NCI-H1694 treated with DMSO at 0.1 percent for 48 hours (cell line): ENCODE results near the gene TFDP1.

Experiments
- DNase-seq: peaks from one replicate; lab custom pipeline; 2025; lab: John Stamatoyannopoulos, UW

TFDP1 gene

DNA sequence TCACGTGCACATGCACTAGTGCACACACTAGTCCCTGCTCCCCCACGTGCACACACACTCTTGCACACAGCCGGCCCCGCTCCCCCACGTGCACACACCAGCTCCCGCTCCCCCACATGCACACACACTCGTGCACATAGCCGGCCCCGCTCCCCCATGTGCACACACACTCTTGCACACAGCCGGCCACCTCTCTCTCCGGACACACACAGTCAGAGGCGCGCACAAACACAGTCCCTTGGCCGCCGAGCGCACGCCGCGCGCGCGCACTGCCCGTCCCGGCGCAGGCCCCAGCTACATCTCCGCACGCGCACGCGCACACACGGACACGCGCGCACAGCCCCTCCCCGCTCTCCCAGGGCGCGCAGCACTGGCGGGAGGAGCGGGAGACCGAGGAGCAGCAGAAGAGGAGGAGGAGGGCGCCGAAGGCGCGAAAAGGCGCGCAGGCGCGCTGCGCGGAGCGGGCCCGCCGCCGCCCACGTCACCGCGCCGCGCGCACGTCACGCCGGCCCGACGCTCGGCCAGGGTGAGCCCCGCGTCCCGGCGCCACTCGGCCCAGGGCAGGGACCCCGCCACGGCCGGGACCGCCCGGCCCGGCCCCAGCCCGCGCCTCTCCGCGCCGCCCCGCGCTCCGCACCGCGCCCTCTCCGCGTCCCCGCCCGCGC, at the start of gene TFDP1:
Gene TFDP1 (plus strand): TSS at position 549 of the 665 bp plus-strand sequence. CDS start 1,085 bp downstream, outside the sequence.
- peak; percentile 83 for DNase-seq

- no peak for DNase-seq
Measured at GRCh38 chr13:113535381-113535781, 49.2 kb upstream of the TFDP1 start.

GRCh38 chr13:113536461-113537110, 48.0 kb upstream of the TFDP1 start:
- DNase-seq = no peak

- no peak for DNase-seq
Measured at GRCh38 chr13:113537205-113537604, 47.3 kb upstream of the TFDP1 start.

- DNase-seq = no peak
Measured at GRCh38 chr13:113537909-113538688, 46.5 kb upstream of the TFDP1 start.

GRCh38 chr13:113538689-113539058, 45.9 kb upstream of the TFDP1 start:
- DNase-seq = no peak

DNA sequence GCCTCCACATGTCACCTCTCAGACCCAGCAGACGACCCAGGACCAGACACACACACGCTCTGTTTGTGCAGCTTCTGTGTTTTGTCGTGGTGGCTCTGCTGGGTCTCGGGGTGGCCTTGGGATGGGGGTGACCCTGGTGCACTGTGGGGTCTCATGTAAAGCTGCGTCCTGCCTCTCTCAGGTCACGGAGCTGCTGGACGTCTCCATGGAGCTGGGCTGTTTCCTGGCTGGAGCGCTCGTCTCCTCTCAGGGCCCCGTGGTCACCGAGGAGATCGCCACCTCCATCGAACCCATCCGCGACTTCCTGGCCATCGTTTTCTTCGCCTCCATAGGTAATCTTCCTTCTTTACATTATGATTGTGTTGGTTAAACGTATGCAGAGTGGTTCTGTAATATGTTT, 45.4 kb upstream of the TFDP1 start:
- no peak for DNase-seq

- no peak for DNase-seq
Measured at GRCh38 chr13:113539822-113540221, 44.7 kb upstream of the TFDP1 start.

- DNase-seq = no peak
Measured at GRCh38 chr13:113540523-113540922, 44.0 kb upstream of the TFDP1 start.

DNA sequence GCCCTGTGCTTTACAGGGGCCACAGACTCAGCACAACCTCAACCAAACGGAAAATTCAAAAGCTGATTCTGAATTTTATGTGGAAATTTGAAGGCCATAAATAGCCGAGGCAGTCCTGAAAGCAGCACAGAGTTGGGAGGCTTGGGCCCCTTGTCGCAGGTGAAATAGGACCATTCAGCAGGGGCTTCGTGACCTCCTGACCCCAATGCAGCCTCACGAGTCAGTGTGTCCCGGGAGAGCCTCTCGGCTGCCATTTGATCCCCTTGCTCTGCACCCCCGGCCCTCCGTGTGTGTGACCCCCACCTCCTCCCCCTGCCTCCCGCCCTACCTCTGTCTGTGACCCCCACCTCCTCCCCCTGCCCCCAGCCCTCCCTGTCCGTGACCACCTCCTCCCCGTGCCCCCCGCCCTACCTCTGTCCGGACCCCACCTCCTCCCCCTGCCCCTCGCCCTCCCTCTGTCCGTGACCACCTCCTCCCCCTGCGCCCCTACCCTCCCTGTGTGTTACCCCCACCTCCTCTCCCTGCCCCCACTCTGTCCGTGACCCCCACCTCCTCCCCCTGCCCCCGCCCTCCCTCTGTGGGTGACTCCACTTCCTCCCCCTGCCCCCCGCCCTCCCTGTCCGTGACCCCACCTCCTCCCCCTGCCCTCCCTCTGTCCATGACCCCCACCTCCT, 41.7 kb upstream of the TFDP1 start:
- no peak for DNase-seq

GRCh38 chr13:113544071-113544891, 40.3 kb upstream of the TFDP1 start:
- no peak for DNase-seq

DNA sequence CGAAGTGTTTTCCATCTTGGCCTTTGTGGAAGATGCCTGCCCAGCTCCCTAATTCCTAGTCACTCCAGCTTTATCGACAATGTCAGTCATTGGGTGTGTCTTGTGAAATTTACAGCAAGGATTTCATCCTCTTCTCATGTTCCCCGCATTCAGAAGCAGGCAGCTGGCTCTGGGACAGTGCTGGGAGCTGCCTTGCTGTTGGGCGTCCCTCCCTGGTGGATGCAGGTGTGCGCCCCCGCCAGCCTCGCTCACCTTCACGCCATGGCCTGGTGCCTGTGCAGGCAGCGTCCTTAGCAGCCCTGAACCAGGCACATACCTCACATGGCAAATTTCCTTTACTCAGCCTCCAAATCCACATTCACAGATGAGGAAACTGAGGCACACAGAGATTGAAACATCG, 39.7 kb upstream of the TFDP1 start:
- no peak for DNase-seq

DNA sequence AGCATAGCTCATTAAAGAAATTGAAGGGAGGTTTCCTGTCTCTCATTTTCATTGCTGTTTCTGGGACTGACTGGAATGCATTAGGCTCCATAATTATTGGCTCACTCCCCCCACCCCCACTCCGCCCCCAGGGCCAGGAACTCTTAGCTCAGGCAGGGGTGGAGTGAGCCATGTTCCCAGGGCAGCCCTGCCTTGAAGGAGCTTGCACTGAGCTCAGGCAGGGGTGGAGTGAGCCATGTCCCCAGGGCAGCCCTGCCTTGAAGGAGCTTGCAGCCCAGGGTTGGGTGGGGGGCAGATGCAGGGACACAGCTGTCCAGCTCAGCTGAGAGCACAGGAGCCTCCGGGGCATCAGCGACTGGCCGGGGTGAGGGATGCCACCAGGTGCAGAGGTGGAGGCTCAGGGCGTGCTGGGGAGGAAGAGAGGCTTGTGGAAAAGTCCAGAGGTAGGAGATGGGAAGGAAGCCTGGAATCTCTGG, 39.1 kb upstream of the TFDP1 start:
- no peak for DNase-seq

- DNase-seq = no peak
Measured at GRCh38 chr13:113545931-113546516, 38.5 kb upstream of the TFDP1 start.

DNA sequence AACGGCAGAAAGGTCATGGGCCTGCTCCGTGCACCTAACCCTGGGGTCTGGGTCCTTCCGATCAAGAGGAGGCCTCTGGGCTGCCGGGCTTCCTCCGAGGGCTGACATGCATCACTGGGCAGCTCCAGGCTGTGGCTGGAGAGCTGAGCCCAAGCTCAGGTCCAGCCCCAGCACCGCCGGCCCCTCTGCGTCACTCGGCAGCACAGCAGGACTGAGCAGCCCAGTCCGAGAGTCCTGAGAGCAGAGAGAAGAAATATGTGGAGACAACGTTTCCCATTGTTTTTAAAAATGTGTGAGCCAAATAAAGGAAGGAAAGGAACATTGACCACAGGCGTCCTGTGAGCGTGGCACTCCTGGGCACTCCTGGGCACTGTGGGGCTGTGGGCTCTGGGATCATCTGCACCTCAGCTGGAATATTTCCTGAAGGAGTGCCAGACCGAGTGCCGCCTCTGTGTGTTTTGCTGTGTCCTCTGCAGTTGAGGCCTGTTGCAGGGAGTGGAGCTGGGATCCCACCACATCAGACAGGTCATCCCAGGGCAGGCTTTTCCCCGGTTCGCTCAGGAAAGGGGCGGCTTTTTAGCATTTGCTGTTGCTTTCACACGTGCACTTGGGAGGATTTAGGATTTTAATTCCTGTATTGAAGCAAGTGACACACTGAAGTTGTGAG, 37.8 kb upstream of the TFDP1 start:
- no peak for DNase-seq

DNA sequence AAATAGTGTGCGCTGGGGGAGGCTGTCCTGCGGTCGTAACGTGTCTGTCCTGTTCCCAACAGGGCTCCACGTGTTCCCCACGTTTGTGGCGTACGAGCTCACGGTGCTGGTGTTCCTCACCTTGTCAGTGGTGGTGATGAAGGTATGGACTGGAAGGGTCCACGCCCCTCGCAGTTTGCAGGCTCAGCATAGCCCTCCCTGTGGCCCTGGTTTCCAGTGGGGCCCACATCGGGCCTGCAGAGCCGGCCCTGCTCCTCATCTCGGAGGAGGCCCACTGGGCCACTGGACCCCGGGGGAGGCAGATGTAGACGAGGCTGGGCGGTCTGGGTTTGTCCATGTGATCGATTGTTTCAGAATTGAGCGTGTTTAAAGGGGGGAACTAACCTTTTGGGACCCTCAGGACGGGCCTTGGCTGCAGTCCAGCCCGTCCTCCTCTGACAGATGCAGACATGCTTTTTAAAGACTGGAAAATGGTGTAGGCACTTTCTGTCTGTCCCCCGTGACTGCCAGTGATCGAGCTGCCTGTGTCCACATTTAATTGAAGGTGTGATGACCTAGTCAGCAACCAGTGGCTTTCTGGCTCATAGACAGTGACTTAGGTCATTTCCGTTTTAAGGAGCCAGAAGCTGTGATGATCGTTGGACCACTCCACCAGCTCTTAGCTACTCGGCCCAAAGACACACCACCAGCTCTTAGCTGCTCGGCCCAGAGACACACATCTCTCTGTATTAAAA, 37.1 kb upstream of the TFDP1 start:
- no peak for DNase-seq

GRCh38 chr13:113548171-113548641, 36.3 kb upstream of the TFDP1 start:
- no peak for DNase-seq

GRCh38 chr13:113548778-113549621, 35.6 kb upstream of the TFDP1 start:
- no peak for DNase-seq

DNA sequence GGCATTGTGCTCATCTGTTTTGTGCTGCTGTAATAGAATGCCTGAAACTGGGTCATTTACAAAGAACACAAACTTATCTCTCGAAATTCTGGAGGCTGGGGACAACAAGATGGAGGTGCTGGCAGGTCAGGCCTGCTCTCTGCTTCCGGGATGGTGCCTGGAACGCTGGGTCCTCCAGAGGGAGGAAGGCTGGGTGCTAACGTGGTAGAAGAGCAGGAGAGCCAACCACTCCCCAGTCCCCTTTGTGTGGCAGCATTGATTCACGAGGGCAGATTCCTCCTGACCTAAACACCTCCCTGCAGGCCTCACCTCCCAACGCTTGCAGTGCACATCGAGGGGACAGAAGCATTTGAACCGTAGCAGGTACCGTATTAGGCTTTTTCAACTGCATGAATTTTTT, 34.1 kb upstream of the TFDP1 start:
- no peak for DNase-seq
